Trophoblast cell (in vitro differentiated cells and primary cell): ENCODE data around the gene LIMD2. TPM values are rescaled to one million over a fixed set of nuclear protein-coding genes. Genes with fewer than 3 reads are reported as not detected.

ENCODE experiments used
- DNase-seq, 2 donors: peaks; one replicate each; pipeline ENCODE4 v3.0.0-alpha.2; 2016
- H2AFZ ChIP-seq: 2 replicates; pipeline ENCODE4 v1.6.1; 2013; ENCODE audit warnings: low read length, moderate library complexity, mild to moderate bottlenecking; ENCODE audit not compliant: insufficient read depth, poor library complexity
- H2AK5ac ChIP-seq: 2 replicates; pipeline ENCODE4 v1.6.1; 2013; ENCODE audit warnings: mild to moderate bottlenecking, low read length
- H2BK120ac ChIP-seq: 2 replicates; pipeline ENCODE4 v1.6.1; 2013; ENCODE audit warnings: low read length, mild to moderate bottlenecking, moderate library complexity; ENCODE audit not compliant: insufficient read depth, poor library complexity
- H2BK12ac ChIP-seq: 2 replicates; pipeline ENCODE4 v1.6.1; 2013; ENCODE audit warnings: mild to moderate bottlenecking, low read length, moderate library complexity
- H2BK5ac ChIP-seq: 2 replicates; pipeline ENCODE4 v1.6.1; 2013; ENCODE audit warnings: low read length, low read depth, moderate library complexity, mild to moderate bottlenecking; ENCODE audit not compliant: poor library complexity
- H3K14ac ChIP-seq: 2 replicates; pipeline ENCODE4 v1.6.1; 2013; ENCODE audit warnings: mild to moderate bottlenecking, low read length
- H3K18ac ChIP-seq: 2 replicates; pipeline ENCODE4 v1.6.1; 2013; ENCODE audit warnings: mild to moderate bottlenecking, low read length
- H3K23ac ChIP-seq: 2 replicates; pipeline ENCODE4 v1.6.1; 2013; ENCODE audit warnings: low read length
- H3K27ac ChIP-seq: 2 replicates; pipeline ENCODE4 v1.5.1; 2013; ENCODE audit warnings: low read depth, mild to moderate bottlenecking, inconsistent platforms, low read length, moderate library complexity
- H3K27me3 ChIP-seq: 2 replicates; pipeline ENCODE4 v1.6.1; 2013; ENCODE audit warnings: inconsistent platforms, mild to moderate bottlenecking, low read length, moderate library complexity; ENCODE audit not compliant: insufficient read depth
- H3K36me3 ChIP-seq, 2 experiments: 1 replicate in 1 of 2; 2 replicates in 1 of 2; pipeline ENCODE4 v1.6.1; 2013; ENCODE audit warnings: low read length in 2 of 2, mild to moderate bottlenecking in 2 of 2, moderate library complexity in 1 of 2; ENCODE audit not compliant: insufficient read depth in 2 of 2, control insufficient read depth in 1 of 2
- H3K4ac ChIP-seq: 2 replicates; pipeline ENCODE4 v1.6.1; 2013; ENCODE audit warnings: low read depth, mild to moderate bottlenecking, low read length, moderate library complexity
- H3K4me1 ChIP-seq, 2 experiments: 1 replicate in 1 of 2; 2 replicates in 1 of 2; pipeline ENCODE4 v1.6.1; 2013; ENCODE audit warnings: low read length in 2 of 2, mild to moderate bottlenecking in 2 of 2, moderate library complexity in 1 of 2; ENCODE audit not compliant: insufficient read depth in 2 of 2, control insufficient read depth in 1 of 2
- H3K4me2 ChIP-seq: 2 replicates; pipeline ENCODE4 v1.6.1; 2013; ENCODE audit warnings: inconsistent platforms, mild to moderate bottlenecking, low read length, moderate library complexity
- H3K4me3 ChIP-seq: 2 replicates; pipeline ENCODE4 v1.5.1; 2013; ENCODE audit warnings: mild to moderate bottlenecking, low read depth, low read length, inconsistent platforms
- H3K79me1 ChIP-seq: one replicate; pipeline ENCODE4 v1.6.1; 2013; ENCODE audit warnings: low read length
- H3K79me2 ChIP-seq: 2 replicates; pipeline ENCODE4 v1.6.1; 2013; ENCODE audit warnings: low read length, mild to moderate bottlenecking; ENCODE audit not compliant: control insufficient read depth, insufficient read depth, poor library complexity
- H3K9ac ChIP-seq: 2 replicates; pipeline ENCODE4 v1.6.1; 2013; ENCODE audit warnings: mild to moderate bottlenecking, low read length
- H3K9me3 ChIP-seq: 2 replicates; pipeline ENCODE4 v1.6.1; 2013; ENCODE audit warnings: low read depth, mild to moderate bottlenecking, control low read depth, inconsistent platforms, low read length; ENCODE audit not compliant: insufficient read depth
- H4K12ac ChIP-seq: 2 replicates; pipeline ENCODE4 v1.6.1; 2013; ENCODE audit warnings: low read depth, mild to moderate bottlenecking, low read length, moderate library complexity
- H4K8ac ChIP-seq: 2 replicates; pipeline ENCODE4 v1.6.1; 2013; ENCODE audit warnings: low read depth, mild to moderate bottlenecking, low read length, moderate library complexity
- H4K91ac ChIP-seq: one replicate; pipeline ENCODE4 v1.6.1; 2013; ENCODE audit warnings: low read depth, mild to moderate bottlenecking, low read length, moderate library complexity
- WGBS: extraction: QIAGEN DNeasy Blood & Tissue Kit; methylation state at CpG from one replicate; pipeline ENCODE4 v1.1.7; 2013; ENCODE audit warnings: missing lambda C conversion rate; ENCODE audit not compliant: insufficient read length, insufficient coverage; ENCODE audit errors: extremely low coverage; 5-methylcytosine and 5-hydroxymethylcytosine counted together
- polyA plus RNA-seq: library from polyadenylated mRNA; stranded (reverse); fragments of 200-250 nt; gene quantifications from 2 replicates; pipeline ENCODE4 v1.2.3, GENCODE V29; 2013

The LIMD2 gene
- 25.4 TPM in 2 replicates for polyA plus RNA-seq

GRCh38 chr17:63699638-63700527, at the start of gene LIMD2:
Gene LIMD2 (minus strand): TSS chr17:63700125. CDS start chr17:63699298, 827 bp downstream.
- H3K36me3 ChIP-seq, result peaks cover 12 to 23% of the 10 kb centered on the region in 2 experiments
- H2AFZ ChIP-seq, result peak within 1 kb of the TSS; percentile 67
- peak within 1 kb of the TSS; percentile 34 for H2AK5ac ChIP-seq
- H3K4me1 ChIP-seq, result peaks cover 9 to 16% of the 10 kb centered on the region in 2 experiments
- H4K8ac ChIP-seq, result peak within 1 kb of the TSS; percentile 80
- H3K9me3 ChIP-seq, result no peaks in the 10 kb centered on the region
- peak in 1 of 2 donors; percentile 8 for DNase-seq
- H3K4me2 ChIP-seq, result peak within 1 kb of the TSS; percentile 78
- WGBS, result no CpG with 5 or more reads among the region's 133 CpGs
- H3K27me3 ChIP-seq, result no peaks in the 10 kb centered on the region
- peak within 1 kb of the TSS; percentile 34 for H3K9ac ChIP-seq
- H3K79me1 ChIP-seq, result peaks cover 6% of the 10 kb centered on the region
- peak within 1 kb of the TSS; percentile 16 for H3K4ac ChIP-seq
- H2BK5ac ChIP-seq, result peak within 1 kb of the TSS; percentile 45
- peak within 1 kb of the TSS; percentile 86 for H3K14ac ChIP-seq
- H3K18ac ChIP-seq, result peak within 1 kb of the TSS; percentile 81
- H2BK120ac ChIP-seq, result peak within 1 kb of the TSS; percentile 54
- peak within 1 kb of the TSS; percentile 72 for H4K12ac ChIP-seq
- H3K27ac ChIP-seq, result peak within 1 kb of the TSS; percentile 50
- H3K4me3 ChIP-seq, result peak within 1 kb of the TSS; percentile 78
- H3K79me2 ChIP-seq, result peaks cover 4% of the 10 kb centered on the region
- peak within 1 kb of the TSS; percentile 71 for H4K91ac ChIP-seq
- H2BK12ac ChIP-seq, result no peak within 1 kb of the TSS
- no peak within 1 kb of the TSS for H3K23ac ChIP-seq

GRCh38 chr17:63741408-63742173, 41.7 kb upstream of the LIMD2 start, which contains the start of gene STRADA:
Gene STRADA (minus strand): TSS chr17:63741799. CDS start chr17:63728369, 13,430 bp downstream.
- Histone ChIP-seq H3K36me3 (peaks cover 0 to 5% of the 10 kb centered on the region in 2 experiments), H3K14ac (peak within 1 kb of the TSS; percentile 68), H2BK12ac (no peak within 1 kb of the TSS), H3K79me2 (peaks cover 5% of the 10 kb centered on the region), H2AFZ (peak within 1 kb of the TSS; percentile 68), H3K9me3 (no peaks in the 10 kb centered on the region), H2BK120ac (peak within 1 kb of the TSS; percentile 83), H4K8ac (peak within 1 kb of the TSS; percentile 86), H3K18ac (peak within 1 kb of the TSS; percentile 21), H2AK5ac (no peak within 1 kb of the TSS), H3K4me3 (peak within 1 kb of the TSS; percentile 87), H3K27ac (peak within 1 kb of the TSS; percentile 92), H3K4me2 (peak within 1 kb of the TSS; percentile 97), H3K4ac (peak within 1 kb of the TSS; percentile 60), H3K23ac (no peak within 1 kb of the TSS), H2BK5ac (peak within 1 kb of the TSS; percentile 81), H3K4me1 (peaks cover 2 to 5% of the 10 kb centered on the region in 2 experiments), H4K12ac (peak within 1 kb of the TSS; percentile 86), H3K27me3 (no peaks in the 10 kb centered on the region), H3K79me1 (peaks cover 8% of the 10 kb centered on the region), H4K91ac (peak within 1 kb of the TSS; percentile 90), H3K9ac (peak within 1 kb of the TSS; percentile 88)
- WGBS, result no CpG with 5 or more reads among the region's 61 CpGs
- DNase-seq, result peak; percentile 98 to 99

- Histone ChIP-seq H3K79me2 (peaks cover 5% of the 10 kb centered on the region), H3K79me1 (peaks cover 8% of the 10 kb centered on the region), H3K4me3 (peak overlapping the region; percentile 87), H3K4me2 (peak overlapping the region; percentile 71), H3K18ac (peak overlapping the region; percentile 21), H3K9ac (peak overlapping the region; percentile 77), H2AK5ac (no peak overlapping the region), H2BK120ac (peak overlapping the region; percentile 83), H3K36me3 (peaks cover 2 to 5% of the 10 kb centered on the region in 2 experiments), H3K27me3 (no peaks in the 10 kb centered on the region), H4K91ac (peak overlapping the region; percentile 90), H3K23ac (no peak overlapping the region), H2AFZ (peak overlapping the region; percentile 68), H2BK12ac (no peak overlapping the region), H3K4me1 (peaks cover 2 to 5% of the 10 kb centered on the region in 2 experiments), H3K9me3 (no peaks in the 10 kb centered on the region), H3K4ac (peak overlapping the region; percentile 60), H4K8ac (peak overlapping the region; percentile 86), H4K12ac (peak overlapping the region; percentile 86), H3K27ac (peak overlapping the region; percentile 92), H2BK5ac (peak overlapping the region; percentile 81), H3K14ac (peak overlapping the region; percentile 68)
- DNase-seq, result peak in 1 of 2 donors; percentile 38
- no CpG with 5 or more reads among the region's 14 CpGs for WGBS
Measured at GRCh38 chr17:63741143-63741407, 41.1 kb upstream of the LIMD2 start.

GRCh38 chr17:63740464-63741142, 40.7 kb upstream of the LIMD2 start:
- no peak overlapping the region for H4K8ac ChIP-seq
- H4K12ac ChIP-seq, result peak overlapping the region; percentile 44
- H3K9me3 ChIP-seq, result no peaks in the 10 kb centered on the region
- H3K4ac ChIP-seq, result no peak overlapping the region
- H3K27ac ChIP-seq, result peak overlapping the region; percentile 92
- H2AFZ ChIP-seq, result no peak overlapping the region
- peak overlapping the region; percentile 69 for H2AK5ac ChIP-seq
- peak overlapping the region; percentile 77 for H3K9ac ChIP-seq
- peaks cover 8% of the 10 kb centered on the region for H3K79me1 ChIP-seq
- peak overlapping the region; percentile 68 for H3K14ac ChIP-seq
- H3K23ac ChIP-seq, result no peak overlapping the region
- peak overlapping the region; percentile 71 for H3K4me2 ChIP-seq
- no peak overlapping the region for H2BK12ac ChIP-seq
- H2BK120ac ChIP-seq, result no peak overlapping the region
- no peak overlapping the region for H4K91ac ChIP-seq
- peak in 1 of 2 donors; percentile 15 for DNase-seq
- H3K79me2 ChIP-seq, result peaks cover 5% of the 10 kb centered on the region
- peaks cover 2 to 5% of the 10 kb centered on the region in 2 experiments for H3K4me1 ChIP-seq
- no peak overlapping the region for H3K18ac ChIP-seq
- H3K27me3 ChIP-seq, result no peaks in the 10 kb centered on the region
- H3K4me3 ChIP-seq, result peak overlapping the region; percentile 87
- peaks cover 2 to 3% of the 10 kb centered on the region in 2 experiments for H3K36me3 ChIP-seq
- no CpG with 5 or more reads among the region's 12 CpGs for WGBS
- H2BK5ac ChIP-seq, result no peak overlapping the region
